Spleen (tissue), 7 donors: ENCODE measurements around the gene IAPP.

ENCODE experiments used
- CTCF ChIP-seq, 11 experiments: fragments of 200-600 bp in 7 of 11; fragments of 450-650 bp in 4 of 11; sonication (generic) in 4 of 11; IDR thresholded peaks in 8 of 11; conservative IDR thresholded peaks in 3 of 11; 1 replicate in 7 of 11; 2 replicates in 4 of 11; pipeline versions ENCODE4 v1.4.0 to v1.8.0; 2016 to 2021; ENCODE audit warnings: antibody characterized with exemption in 11 of 11, inconsistent platforms in 4 of 11, mild to moderate bottlenecking in 1 of 11
- POLR2A ChIP-seq, 3 donors: fragments of 450-650 bp; IDR thresholded peaks; one replicate each; pipeline ENCODE4 v1.5.1; 2017; ENCODE audit warnings: antibody characterized with exemption in 3 of 3, mild to moderate bottlenecking in 1 of 3
- donor health status: DM: no; HTN: no; CAD: no; lungs with moderate emphysema.
- donor health status: DM: no; HTN: no; CAD: no.
- donor health status: DM: no; HTN: no; CAD: no.

GRCh38 chr12:21392384-21392783 is 19.7 kb downstream of the IAPP start:
- TF ChIP-seq CTCF (IDR thresholded peaks at IDR 0.05 in 8 of 11, conservative IDR thresholded peaks at IDR 0.05 in 3 of 11) = no peak
- TF ChIP-seq POLR2A (IDR thresholded peaks at IDR 0.05) = no peak
